CD4-positive, alpha-beta T cell (primary cell): Measurements from ENCODE around the gene CCL24. TPM values are rescaled to one million over a fixed set of nuclear protein-coding genes. Genes with fewer than 3 reads are reported as not detected.

Experiments used
- ATAC-seq: fragments of 200-7000 bp; cut with Tn5 transposase; one replicate; pipeline ENCODE4 v1.10.0; 2022; ENCODE audit warnings: mild to moderate bottlenecking; ENCODE audit not compliant: poor library complexity
- CTCF ChIA-PET: fragments of 350-600 bp; sonication (Branson Sonifier 250); formaldehyde crosslinking; loops from one replicate; lab custom pipeline; 2021; ENCODE audit warnings: antibody characterized with exemption, inconsistent platforms; lab: Charles Lee
- POLR2A ChIA-PET: fragments of 350-600 bp; sonication (Branson Sonifier 250); formaldehyde crosslinking; loops from one replicate; lab custom pipeline; 2021; ENCODE audit warnings: antibody characterized with exemption, inconsistent platforms; lab: Charles Lee
- DNase-seq, 14 experiments: peaks; one replicate each; pipeline ENCODE4 v3.0.0-alpha.2; 2013 to 2020; ENCODE audit warnings: mixed read lengths in 2 of 14
- H3K27ac ChIP-seq, 2 donors: one replicate each; pipeline versions ENCODE4 v1.5.1 to v1.7.0; 2013; ENCODE audit warnings: low read length in 2 of 2, low read depth in 1 of 2, mild to moderate bottlenecking in 1 of 2
- H3K27me3 ChIP-seq, 2 experiments: 1 replicate in 1 of 2; 2 replicates in 1 of 2; pipeline versions ENCODE4 v1.6.1 to v1.7.0; 2013; ENCODE audit warnings: low read length in 2 of 2, control low read depth in 1 of 2, mild to moderate bottlenecking in 1 of 2, moderate library complexity in 1 of 2; ENCODE audit not compliant: insufficient read depth in 2 of 2, control insufficient read depth in 1 of 2
- H3K36me3 ChIP-seq: one replicate; pipeline ENCODE4 v1.6.1; 2013; ENCODE audit warnings: low read length, control low read depth; ENCODE audit not compliant: insufficient read depth
- H3K4me1 ChIP-seq: one replicate; pipeline ENCODE4 v1.6.1; 2013; ENCODE audit warnings: low read length, control low read depth; ENCODE audit not compliant: insufficient read depth
- H3K4me3 ChIP-seq: one replicate; pipeline ENCODE4 v1.5.1; 2013; ENCODE audit warnings: mild to moderate bottlenecking, low read length, moderate library complexity
- H3K9me3 ChIP-seq, 2 experiments: 1 replicate in 1 of 2; 2 replicates in 1 of 2; pipeline versions ENCODE4 v1.6.1 to v1.7.0; 2013; ENCODE audit warnings: low read length in 2 of 2, mild to moderate bottlenecking in 2 of 2, control low read depth in 1 of 2, moderate library complexity in 1 of 2; ENCODE audit not compliant: control insufficient read depth in 1 of 2, insufficient read depth in 1 of 2
- H3K27ac Mint-ChIP-seq: one replicate; pipeline ENCODE4 v1.8.0; 2020; ENCODE audit warnings: mixed read lengths
- H3K27me3 Mint-ChIP-seq: one replicate; pipeline ENCODE4 v1.8.0; 2021; ENCODE audit warnings: mixed read lengths
- H3K36me3 Mint-ChIP-seq: one replicate; pipeline ENCODE4 v1.8.0; 2021; ENCODE audit warnings: low read depth, mixed read lengths
- H3K4me1 Mint-ChIP-seq: one replicate; pipeline ENCODE4 v1.8.0; 2021; ENCODE audit warnings: low read depth, mixed read lengths
- H3K4me3 Mint-ChIP-seq: one replicate; pipeline ENCODE4 v1.8.0; 2020; ENCODE audit warnings: mild to moderate bottlenecking, mixed read lengths
- H3K9me3 Mint-ChIP-seq: one replicate; pipeline ENCODE4 v1.8.0; 2020; ENCODE audit warnings: mixed read lengths
- CTCF ChIP-seq: fragments of 200-600 bp; IDR thresholded peaks from one replicate; pipeline ENCODE4 v1.8.0; 2022; ENCODE audit warnings: antibody characterized with exemption, mild to moderate bottlenecking
- intact Hi-C, 2 experiments: fragments of 100-400 bp; cut with DNase I in 1 of 2; cut with micrococcal nuclease in 1 of 2; formaldehyde crosslinking; loops; one replicate each; pipeline versions ENCODE4 v1.15.1 to v1.9.0; 2023 to 2025; cut with DNase I, micrococcal nuclease
- total RNA-seq, 174 experiments: library from RNA in 2 of 174; stranded (reverse) in 2 of 174; gene quantifications; one replicate each; pipeline ENCODE4 v1.2.3 and lab custom pipeline; 2021 to 2026

Gene CCL24
- total RNA-seq, 2 experiments from 2014 or later: not detected

DNA sequence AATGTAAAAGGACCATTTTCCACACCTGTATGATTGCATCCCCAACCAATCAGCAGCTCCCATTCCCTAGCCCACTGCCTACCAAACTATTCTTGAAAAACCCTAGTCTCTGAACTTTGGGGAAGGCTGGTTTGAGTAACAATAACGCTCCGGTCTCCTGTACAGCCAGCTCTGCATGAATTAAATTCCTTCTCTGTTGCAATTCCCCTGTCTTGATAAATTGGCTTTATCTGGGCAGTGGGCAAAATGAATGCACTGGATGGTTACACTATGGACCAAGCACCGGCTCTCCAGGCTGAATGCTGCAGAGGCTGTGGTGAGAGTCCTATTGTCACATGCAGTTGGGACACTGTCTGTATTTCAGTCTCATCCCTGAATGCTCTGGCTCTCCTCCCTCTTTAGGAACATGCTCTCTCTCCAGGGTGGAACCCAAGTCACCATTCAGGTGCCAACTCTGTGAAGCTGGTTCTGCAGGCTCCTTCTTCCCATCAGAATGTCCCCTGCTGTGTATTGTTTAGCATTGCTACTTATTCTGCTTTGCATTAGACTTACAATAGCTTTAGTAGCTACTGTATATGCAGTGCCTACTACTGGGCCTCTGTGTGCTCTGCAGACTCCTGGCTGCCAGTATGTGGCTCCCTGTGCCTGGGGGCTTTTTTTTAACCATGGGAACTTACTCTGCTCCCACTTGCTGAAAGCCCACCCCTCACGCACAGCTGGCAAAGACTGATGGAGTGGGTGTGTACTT, 6.9 kb downstream of the CCL24 start:
- no peak for TF ChIP-seq CTCF
- POLR2A ChIA-PET: no interaction called here
- no peaks in the 10 kb centered on the region for H3K4me1 ChIP-seq
- DNase-seq (no peak), ATAC-seq (no peak)
- Mint-ChIP-seq H3K4me3 (no peak overlapping the region), H3K4me1 (no peaks in the 10 kb centered on the region), H3K27ac (no peak overlapping the region), H3K36me3 (no peaks in the 10 kb centered on the region), H3K27me3 (peaks cover 4% of the 10 kb centered on the region), H3K9me3 (peaks cover 5% of the 10 kb centered on the region)
- intact Hi-C loops: no loop called here
- CTCF ChIA-PET: no interaction called here
- no peak overlapping the region for H3K4me3 ChIP-seq
- H3K27ac ChIP-seq: no peak overlapping the region
- H3K36me3 ChIP-seq: no peaks in the 10 kb centered on the region
- no peaks in the 10 kb centered on the region for H3K27me3 ChIP-seq
- peaks cover 15 to 23% of the 10 kb centered on the region in 2 experiments for H3K9me3 ChIP-seq

DNA sequence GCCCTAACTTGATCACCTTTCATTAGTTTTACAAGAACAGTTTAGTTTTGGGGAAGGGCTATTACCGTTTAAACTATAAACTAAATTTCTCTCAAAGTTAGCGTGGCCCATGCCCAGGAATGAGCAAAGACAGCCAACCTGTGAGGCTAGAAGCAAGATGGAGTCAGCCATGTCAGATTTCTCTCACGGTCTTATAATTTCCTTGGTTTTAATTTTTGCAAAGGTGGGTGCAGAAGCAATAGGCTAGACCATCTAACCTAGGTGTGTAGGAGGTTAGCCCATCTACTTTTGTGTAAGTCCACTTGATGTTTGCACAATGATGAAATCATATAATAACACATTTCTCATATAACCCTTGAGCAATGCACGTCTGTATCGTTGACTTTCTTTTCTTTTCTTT, 8.9 kb downstream of the CCL24 start:
- Histone ChIP-seq H3K4me3 (no peak overlapping the region), H3K9me3 (peaks cover 15 to 23% of the 10 kb centered on the region in 2 experiments), H3K27me3 (no peaks in the 10 kb centered on the region), H3K27ac (no peak overlapping the region), H3K36me3 (no peaks in the 10 kb centered on the region), H3K4me1 (no peaks in the 10 kb centered on the region)
- DNase-seq: no peak
- Mint-ChIP-seq H3K27me3 (peaks cover 4% of the 10 kb centered on the region), H3K36me3 (no peaks in the 10 kb centered on the region), H3K27ac (no peak overlapping the region), H3K4me1 (no peaks in the 10 kb centered on the region), H3K9me3 (peaks cover 5% of the 10 kb centered on the region), H3K4me3 (no peak overlapping the region)
- intact Hi-C loops: no loop called here
- ATAC-seq: no peak
- ChIA-PET POLR2A (no interaction called here), CTCF (no interaction called here)
- TF ChIP-seq CTCF: no peak

GRCh38 chr7:75804004-75804403, 9.6 kb downstream of the CCL24 start:
- Histone ChIP-seq H3K27ac (no peak overlapping the region), H3K27me3 (no peaks in the 10 kb centered on the region), H3K4me3 (no peak overlapping the region), H3K36me3 (no peaks in the 10 kb centered on the region), H3K4me1 (no peaks in the 10 kb centered on the region), H3K9me3 (peaks cover 15 to 23% of the 10 kb centered on the region in 2 experiments)
- ChIA-PET CTCF (no interaction called here), POLR2A (no interaction called here)
- DNase-seq: no peak
- no peak for ATAC-seq
- no peak overlapping the region for H3K4me3 Mint-ChIP-seq
- intact Hi-C loops: no loop called here
- H3K9me3 Mint-ChIP-seq: peaks cover 5% of the 10 kb centered on the region
- no peak for TF ChIP-seq CTCF
- peaks cover 4% of the 10 kb centered on the region for H3K27me3 Mint-ChIP-seq
- no peaks in the 10 kb centered on the region for H3K4me1 Mint-ChIP-seq
- H3K27ac Mint-ChIP-seq: no peak overlapping the region
- H3K36me3 Mint-ChIP-seq: no peaks in the 10 kb centered on the region
